ENCODE data around the gene SCO2.

The SCO2 gene

DNA sequence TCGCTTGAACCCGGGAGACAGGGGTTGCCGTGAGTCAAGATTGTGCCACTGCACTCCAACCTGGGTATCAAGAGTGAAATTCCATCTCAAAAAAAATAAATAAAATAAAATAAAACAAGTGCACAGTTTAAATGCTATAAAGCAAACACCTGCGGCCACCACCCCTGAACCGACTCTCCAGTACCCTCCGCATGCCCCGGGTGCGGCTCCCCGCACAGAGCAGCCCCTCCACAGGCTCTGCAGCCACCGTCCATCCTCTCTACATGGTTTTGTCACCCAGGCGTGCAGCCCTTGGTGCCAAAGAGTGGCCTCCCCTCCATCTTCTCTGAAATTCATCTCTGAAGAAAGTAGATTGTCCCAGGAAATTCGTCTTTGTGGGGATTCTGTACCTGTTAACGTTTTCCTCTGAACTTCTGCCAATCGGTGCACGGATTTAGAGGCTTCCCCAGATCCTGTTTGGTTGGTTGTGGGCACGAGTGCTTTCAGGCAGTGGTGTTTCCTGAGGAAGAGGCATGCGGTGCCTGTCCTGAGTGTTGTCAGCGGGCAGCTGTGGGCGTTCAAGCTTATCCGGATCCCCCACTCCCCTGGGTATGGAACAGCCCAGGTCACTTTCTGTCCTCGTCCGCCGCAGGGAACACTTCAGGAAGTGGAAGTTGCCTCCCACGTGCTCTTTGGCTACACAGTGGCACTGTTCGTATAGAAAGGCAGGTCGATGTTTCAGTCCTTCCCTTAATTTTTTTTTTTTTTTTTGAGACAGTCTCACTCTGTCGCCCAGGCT lies 34.7 kb downstream of the SCO2 start:
- in situ Hi-C loops (cut with HindIII; ENCODE audit: low sequenced_read_pairs) = no loop called here
- no peak overlapping the region for H3K4me3 ChIP-seq (ENCODE audit: low read depth, low read length)
- TF ChIP-seq, protein P1, sequence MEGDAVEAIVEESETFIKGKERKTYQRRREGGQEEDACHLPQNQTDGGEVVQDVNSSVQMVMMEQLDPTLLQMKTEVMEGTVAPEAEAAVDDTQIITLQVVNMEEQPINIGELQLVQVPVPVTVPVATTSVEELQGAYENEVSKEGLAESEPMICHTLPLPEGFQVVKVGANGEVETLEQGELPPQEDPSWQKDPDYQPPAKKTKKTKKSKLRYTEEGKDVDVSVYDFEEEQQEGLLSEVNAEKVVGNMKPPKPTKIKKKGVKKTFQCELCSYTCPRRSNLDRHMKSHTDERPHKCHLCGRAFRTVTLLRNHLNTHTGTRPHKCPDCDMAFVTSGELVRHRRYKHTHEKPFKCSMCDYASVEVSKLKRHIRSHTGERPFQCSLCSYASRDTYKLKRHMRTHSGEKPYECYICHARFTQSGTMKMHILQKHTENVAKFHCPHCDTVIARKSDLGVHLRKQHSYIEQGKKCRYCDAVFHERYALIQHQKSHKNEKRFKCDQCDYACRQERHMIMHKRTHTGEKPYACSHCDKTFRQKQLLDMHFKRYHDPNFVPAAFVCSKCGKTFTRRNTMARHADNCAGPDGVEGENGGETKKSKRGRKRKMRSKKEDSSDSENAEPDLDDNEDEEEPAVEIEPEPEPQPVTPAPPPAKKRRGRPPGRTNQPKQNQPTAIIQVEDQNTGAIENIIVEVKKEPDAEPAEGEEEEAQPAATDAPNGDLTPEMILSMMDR (IDR thresholded peaks at IDR 0.05; ENCODE audit: low read depth, low read length) = no peak
- no peak for DNase-seq (ENCODE audit: low read depth, low spot score)

DNA sequence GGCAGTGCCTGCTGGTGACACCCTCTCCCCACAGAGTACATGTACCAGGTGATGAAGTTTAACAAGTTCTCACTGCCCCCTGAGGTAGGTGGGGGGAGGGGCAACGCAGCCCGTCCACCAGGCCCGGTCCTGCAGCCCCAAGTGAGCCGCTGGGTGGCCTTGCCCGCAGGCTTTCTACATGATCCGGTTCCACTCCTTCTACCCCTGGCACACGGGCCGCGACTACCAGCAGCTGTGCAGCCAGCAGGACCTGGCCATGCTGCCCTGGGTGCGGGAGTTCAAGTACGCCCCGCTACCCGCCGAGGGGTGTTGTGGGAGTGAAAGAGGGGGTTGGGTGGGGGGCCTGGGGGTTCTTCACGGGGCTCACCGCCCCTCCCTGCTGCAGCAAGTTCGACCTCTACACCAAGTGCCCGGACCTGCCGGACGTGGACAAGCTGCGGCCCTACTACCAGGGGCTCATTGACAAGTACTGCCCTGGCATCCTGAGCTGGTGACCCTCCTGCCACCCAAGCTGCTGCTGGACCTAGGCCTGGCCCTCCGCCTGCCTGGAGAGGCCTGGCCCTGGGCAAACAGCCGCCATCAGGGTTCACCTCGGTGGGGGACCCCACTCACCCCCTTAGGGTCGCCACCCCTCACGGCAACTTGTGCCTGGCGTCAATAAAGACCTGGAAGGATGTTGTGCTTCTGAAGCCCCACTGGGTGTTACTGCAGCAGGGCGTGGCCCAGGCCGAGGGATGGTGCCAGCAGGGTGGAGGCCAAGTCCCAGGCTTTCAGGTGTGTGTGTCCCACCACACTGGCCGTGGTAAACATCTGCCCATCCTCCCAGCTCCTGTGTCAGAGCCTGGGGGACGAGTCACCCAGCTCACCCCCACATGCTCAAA lies 35.8 kb downstream of the SCO2 start:
- no peak for DNase-seq (ENCODE audit: low read depth, low spot score)
- no peak overlapping the region for H3K4me3 ChIP-seq (ENCODE audit: low read depth, low read length)
- TF ChIP-seq, protein P1 (IDR thresholded peaks at IDR 0.05; ENCODE audit: low read depth, low read length) = no peak
- in situ Hi-C loops (cut with HindIII; ENCODE audit: low sequenced_read_pairs) = no loop called here

DNA sequence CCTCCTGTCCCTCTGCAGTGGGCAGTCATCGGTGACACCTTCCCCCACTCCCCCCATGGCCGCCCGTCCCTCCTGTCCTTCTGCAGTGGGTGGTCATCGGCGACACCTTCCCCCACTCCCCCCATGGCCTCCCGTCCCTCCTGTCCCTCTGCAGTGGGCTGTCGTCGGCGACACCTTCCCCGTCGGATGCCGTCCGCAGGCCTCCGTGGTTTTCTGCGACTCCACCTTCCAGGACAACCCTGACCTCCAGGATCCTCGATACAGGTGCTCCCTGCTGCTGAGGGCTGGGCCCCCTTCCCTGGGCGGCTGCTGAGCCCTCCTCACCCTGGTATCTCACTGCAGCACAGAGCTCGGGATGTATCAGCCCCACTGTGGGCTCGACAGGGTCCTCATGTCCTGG lies 36.5 kb downstream of the SCO2 start:
- in situ Hi-C loops (cut with HindIII; ENCODE audit: low sequenced_read_pairs) = no loop called here
- no peak for DNase-seq (ENCODE audit: low read depth, low spot score)
- TF ChIP-seq, protein P1 (IDR thresholded peaks at IDR 0.05; ENCODE audit: low read depth, low read length) = no peak
- no peak overlapping the region for H3K4me3 ChIP-seq (ENCODE audit: low read depth, low read length)

DNA sequence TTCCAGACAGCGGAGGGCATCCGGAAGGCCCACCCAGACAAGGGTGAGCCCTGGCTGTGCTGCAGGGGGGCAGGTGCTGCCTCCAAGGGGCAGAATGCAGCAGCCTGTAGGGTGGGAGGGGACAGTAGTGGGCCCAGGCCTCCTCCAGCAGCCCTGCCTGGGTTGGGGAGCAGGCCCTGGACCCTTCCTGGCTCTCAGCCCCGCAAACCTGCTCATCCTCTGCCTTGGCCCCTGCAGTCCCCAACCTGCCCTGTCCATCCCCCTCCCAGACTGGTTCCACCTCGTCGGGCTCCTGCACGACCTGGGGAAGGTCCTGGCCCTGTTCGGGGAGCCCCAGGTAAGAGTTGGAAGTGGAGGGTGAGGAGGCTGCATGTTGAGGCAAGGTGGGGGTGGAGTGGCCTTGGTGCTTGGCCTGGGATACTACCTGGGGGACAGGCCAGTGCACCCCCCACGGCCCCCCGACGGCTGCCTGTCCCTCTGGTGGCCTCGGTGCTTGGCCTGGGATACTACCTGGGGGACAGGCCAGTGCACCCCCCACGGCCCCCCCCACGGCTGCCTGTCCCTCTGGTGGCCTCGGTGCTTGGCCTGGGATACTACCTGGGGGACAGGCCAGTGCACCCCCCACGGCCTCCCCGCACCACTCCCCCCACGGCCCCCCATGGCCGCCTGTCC lies 37.3 kb downstream of the SCO2 start:
- TF ChIP-seq, protein P1 (IDR thresholded peaks at IDR 0.05; ENCODE audit: low read depth, low read length) = no peak
- DNase-seq (ENCODE audit: low read depth, low spot score) = no peak
- in situ Hi-C loops (cut with HindIII; ENCODE audit: low sequenced_read_pairs) = no loop called here
- no peak overlapping the region for H3K4me3 ChIP-seq (ENCODE audit: low read depth, low read length)

DNA sequence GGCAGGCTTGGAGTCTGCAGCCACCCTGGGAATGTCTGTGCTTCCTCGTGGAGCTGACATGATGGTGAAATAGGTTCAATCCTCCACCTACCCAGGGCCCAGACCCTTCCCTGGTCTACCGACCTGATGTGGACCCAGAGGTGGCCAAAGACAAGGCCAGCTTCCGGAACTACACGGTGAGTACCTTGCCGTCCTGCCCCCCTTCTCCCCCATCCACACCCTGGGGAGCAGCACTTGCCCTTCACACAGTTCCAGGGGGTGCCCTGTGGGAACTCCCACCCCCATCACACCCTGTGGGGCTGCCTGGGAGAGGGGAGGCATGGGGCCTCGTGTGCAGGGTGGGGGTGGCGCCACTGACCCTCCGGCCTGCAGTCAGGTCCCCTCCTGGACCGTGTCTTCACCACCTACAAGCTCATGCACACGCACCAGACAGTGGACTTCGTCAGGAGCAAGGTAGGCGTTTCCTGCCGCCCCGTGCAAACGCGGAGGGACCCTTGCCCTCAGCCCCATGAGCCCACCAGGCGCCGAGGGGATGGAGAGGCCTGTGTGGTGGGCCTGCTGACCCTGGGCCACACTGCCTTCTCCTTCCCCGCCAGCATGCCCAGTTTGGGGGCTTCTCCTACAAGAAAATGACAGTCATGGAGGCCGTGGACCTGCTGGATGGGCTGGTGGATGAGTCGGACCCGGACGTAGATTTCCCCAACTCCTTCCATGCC lies 38.0 kb downstream of the SCO2 start:
- TF ChIP-seq, protein P1 (IDR thresholded peaks at IDR 0.05; ENCODE audit: low read depth, low read length) = no peak
- in situ Hi-C loops (cut with HindIII; ENCODE audit: low sequenced_read_pairs) = no loop called here
- no peak overlapping the region for H3K4me3 ChIP-seq (ENCODE audit: low read depth, low read length)
- no peak for DNase-seq (ENCODE audit: low read depth, low spot score)
